PC-9 (cell line): Measurements from ENCODE around the gene CNDP1. TPM values are rescaled to one million over a fixed set of nuclear protein-coding genes. Genes with fewer than 3 reads are reported as not detected.

Experiments
- BruUV-seq: library from RNA; stranded (reverse); fragments of 400-500 nt; replicated peaks from 2 replicates; lab custom pipeline; 2021; lab: Mats Ljungman, UMichigan
- CTCF ChIA-PET: fragments of 300-600 bp; sonication (Branson Sonifier 250); formaldehyde crosslinking; loops from one replicate; lab custom pipeline; 2022; ENCODE audit warnings: antibody characterized with exemption; lab: Charles Lee
- POLR2A ChIA-PET: fragments of 300-600 bp; sonication (Branson Sonifier 250); formaldehyde crosslinking; loops from one replicate; lab custom pipeline; 2022; ENCODE audit warnings: antibody characterized with exemption; ENCODE audit not compliant: unreplicated experiment; lab: Charles Lee
- DNase-seq, 2 experiments: peaks; one replicate each; pipeline versions ENCODE4 v3.0.0 to v3.0.0-alpha.2; 2015 to 2022; ENCODE audit warnings: mixed read lengths in 1 of 2
- H2AFZ ChIP-seq: fragments of 200-600 bp; sonication (generic); 2 replicates; pipeline ENCODE4 v1.8.1; 2017; ENCODE audit warnings: antibody characterized with exemption
- H3F3A ChIP-seq: fragments of 200-600 bp; sonication (generic); 2 replicates; pipeline ENCODE4 v1.8.1; 2017; ENCODE audit warnings: antibody characterized with exemption, mild to moderate bottlenecking, low read depth; ENCODE audit not compliant: insufficient read depth
- H3K27ac ChIP-seq: fragments of 200-600 bp; sonication (generic); 2 replicates; pipeline ENCODE4 v1.6.1; 2016; ENCODE audit warnings: mixed run types
- H3K27me3 ChIP-seq: fragments of 200-600 bp; sonication (generic); 2 replicates; pipeline ENCODE4 v1.6.1; 2016; ENCODE audit warnings: low read depth, mixed run types; ENCODE audit not compliant: insufficient read depth
- H3K36me3 ChIP-seq: fragments of 200-600 bp; sonication (generic); 2 replicates; pipeline ENCODE4 v1.6.1; 2016; ENCODE audit warnings: low read depth, mixed run types
- H3K4me1 ChIP-seq: fragments of 200-600 bp; sonication (generic); replicated peaks from 2 replicates; pipeline ENCODE4 v1.6.1; 2016; ENCODE audit warnings: mixed run types; ENCODE audit not compliant: insufficient read depth
- H3K4me2 ChIP-seq: fragments of 200-600 bp; sonication (generic); 2 replicates; pipeline ENCODE4 v1.6.1; 2017; ENCODE audit warnings: mixed run types
- H3K4me3 ChIP-seq: fragments of 200-600 bp; sonication (generic); 2 replicates; pipeline ENCODE4 v1.6.1; 2016; ENCODE audit warnings: mixed run types
- H3K79me2 ChIP-seq: fragments of 200-600 bp; sonication (generic); 2 replicates; pipeline ENCODE4 v1.6.1; 2017; ENCODE audit warnings: low read depth, mixed run types
- H3K9me2 ChIP-seq: fragments of 200-600 bp; sonication (generic); 2 replicates; pipeline ENCODE4 v1.8.1; 2017; ENCODE audit warnings: mild to moderate bottlenecking; ENCODE audit not compliant: insufficient read depth
- H3K9me3 ChIP-seq: fragments of 200-600 bp; sonication (generic); 2 replicates; pipeline ENCODE4 v1.8.1; 2016; ENCODE audit warnings: low read depth; ENCODE audit not compliant: insufficient read depth
- H4K20me1 ChIP-seq: fragments of 200-600 bp; sonication (generic); 2 replicates; pipeline ENCODE4 v1.8.1; 2017; ENCODE audit not compliant: insufficient read depth
- CTCF ChIP-seq: fragments of 200-600 bp; sonication (generic); conservative IDR thresholded peaks from 2 replicates; pipeline ENCODE4 v1.6.1; 2017; ENCODE audit warnings: mixed run types, antibody characterized with exemption, mild to moderate bottlenecking, moderate library complexity
- EZH2 ChIP-seq: fragments of 200-600 bp; sonication (generic); IDR thresholded peaks from 2 replicates; pipeline ENCODE4 v1.8.0; 2017; ENCODE audit warnings: antibody characterized with exemption, low read depth
- intact Hi-C: fragments of 100-400 bp; cut with micrococcal nuclease; formaldehyde crosslinking; loops from one replicate; pipeline ENCODE4 v1.10.0; 2022; ENCODE audit not compliant: unreplicated experiment
- total RNA-seq: library from RNA; stranded (reverse); gene quantifications from 2 replicates; pipeline ENCODE4 v1.2.3, GENCODE V29; 2021

The CNDP1 gene
- total RNA-seq, 1 experiment from 2014 or later: not detected

- no peaks in the 10 kb centered on the region for H4K20me1 ChIP-seq
- no peak overlapping the region for H2AFZ ChIP-seq
- ChIA-PET CTCF (no interaction called here), POLR2A (no interaction called here)
- H3K79me2 ChIP-seq: peaks cover 2% of the 10 kb centered on the region
- no peaks in the 10 kb centered on the region for H3K9me2 ChIP-seq
- no peak for DNase-seq
- H3K27ac ChIP-seq: no peak overlapping the region
- peaks cover 5% of the 10 kb centered on the region; the same call in 1 of the 2 replicates for H3F3A ChIP-seq
- H3K27me3 ChIP-seq: peaks cover 48% of the 10 kb centered on the region
- BruUV-seq: no TSS peak
- TF ChIP-seq CTCF: no peak
- TF ChIP-seq EZH2: no peak
- intact Hi-C loops: no loop called here
- H3K9me3 ChIP-seq: no peaks in the 10 kb centered on the region
- no peak overlapping the region for H3K4me2 ChIP-seq
- H3K4me3 ChIP-seq: no peak overlapping the region
- 0 out of 2 replicates have a peak, but pooled peaks cover 3% of the 10 kb centered on the region for H3K4me1 ChIP-seq
- peaks cover 13% of the 10 kb centered on the region; the same call in 1 of the 2 replicates for H3K36me3 ChIP-seq
These were observed 56.4 kb downstream of the CNDP1 start for GRCh38 chr18:74590671-74591070.

GRCh38 chr18:74595431-74595830 lies 61.1 kb downstream of the CNDP1 start:
- CTCF ChIA-PET: no interaction called here
- H3K79me2 ChIP-seq: peaks cover 35% of the 10 kb centered on the region
- no TSS peak for BruUV-seq

DNA sequence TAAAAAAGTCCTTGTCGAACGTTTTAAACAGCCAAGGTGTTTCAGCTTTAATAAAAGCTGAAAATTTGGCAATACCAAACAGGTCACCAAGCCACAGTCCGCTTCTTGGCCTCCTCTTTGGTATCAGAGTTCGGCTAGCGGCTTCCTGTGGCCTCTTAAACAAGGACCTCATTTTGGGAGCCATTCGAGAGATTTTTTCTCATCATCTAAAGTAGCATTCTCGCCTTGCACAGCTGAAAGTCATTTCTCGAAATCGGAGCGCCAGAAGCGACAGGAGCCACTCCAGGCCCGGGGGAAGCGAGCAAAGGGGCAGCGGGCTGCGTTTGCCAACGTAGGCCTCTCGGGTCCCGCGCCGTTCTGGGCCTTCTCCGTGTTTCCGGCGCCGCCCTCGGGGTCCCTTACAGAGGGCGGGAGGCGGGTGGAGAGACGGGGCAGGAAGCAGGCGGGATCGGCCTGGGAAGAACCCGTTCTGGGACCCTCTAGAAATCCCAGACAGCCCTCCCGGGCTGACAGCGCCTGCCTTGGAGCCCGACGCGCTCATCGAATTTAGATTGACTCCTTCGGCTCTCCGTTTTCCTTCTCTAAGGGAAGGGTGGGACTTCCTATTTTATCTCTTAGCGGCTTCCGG lies 62.8 kb downstream of the CNDP1 start:
- H3K9me3 ChIP-seq: peaks cover 5% of the 10 kb centered on the region; the same call in 1 of the 2 replicates
- POLR2A ChIA-PET: interaction anchor here (0.6 kb wide), 1 partner anchor 101 kb away, joined by 3 read pairs; no protein-coding TSS in a partner anchor
- H3K27ac ChIP-seq: peak overlapping the region; percentile 81
- DNase-seq: peak; percentile 40 to 57
- TF ChIP-seq CTCF: no peak
- no peak for TF ChIP-seq EZH2
- peaks cover 39% of the 10 kb centered on the region for H3K79me2 ChIP-seq
- peaks cover 16% of the 10 kb centered on the region; the same call in 1 of the 2 replicates for H3K36me3 ChIP-seq
- no peaks in the 10 kb centered on the region for H3K27me3 ChIP-seq
- TSS peak; percentile 64 for BruUV-seq
- intact Hi-C loops: loop anchor here (1.0 kb wide), 1 partner anchor 101 kb away; the partner anchor contains the start of gene CNDP2
- CTCF ChIA-PET: no interaction called here
- no peaks in the 10 kb centered on the region for H3K9me2 ChIP-seq
- H4K20me1 ChIP-seq: peaks cover 4% of the 10 kb centered on the region; the same call in 1 of the 2 replicates
- H3K4me3 ChIP-seq: peak overlapping the region; percentile 88
- H3K4me2 ChIP-seq: peak overlapping the region; percentile 93
- peaks cover 25% of the 10 kb centered on the region for H3K4me1 ChIP-seq
- H2AFZ ChIP-seq: peak overlapping the region; percentile 95
- peaks cover 12% of the 10 kb centered on the region; the same call in 1 of the 2 replicates for H3F3A ChIP-seq

More at GRCh38 chr18:74595431-74595830, 61.1 kb downstream of the CNDP1 start:
- Histone ChIP-seq H3K27ac (no peak overlapping the region), H3F3A (peaks cover 12% of the 10 kb centered on the region; the same call in 1 of the 2 replicates), H3K27me3 (peaks cover 6% of the 10 kb centered on the region; the same call in 1 of the 2 replicates), H3K36me3 (peaks cover 16% of the 10 kb centered on the region; the same call in 1 of the 2 replicates), H2AFZ (no peak overlapping the region), H4K20me1 (peaks cover 4% of the 10 kb centered on the region; the same call in 1 of the 2 replicates), H3K9me3 (peaks cover 5% of the 10 kb centered on the region; the same call in 1 of the 2 replicates), H3K4me3 (no peak overlapping the region), H3K9me2 (no peaks in the 10 kb centered on the region), H3K4me2 (peak overlapping the region; percentile 93; the same call in 1 of the 2 replicates), H3K4me1 (peaks cover 25% of the 10 kb centered on the region)
- intact Hi-C loops: no loop called here
- POLR2A ChIA-PET: no interaction called here
- TF ChIP-seq EZH2 (no peak), CTCF (no peak)
- DNase-seq: no peak
